WERI-Rb-1 (cell line): ENCODE measurements around the gene SNTA1.

ENCODE experiments used
- DNase-seq: peaks from one replicate; pipeline ENCODE4 v3.0.0-alpha.2; 2020
- H3K27ac ChIP-seq: fragments of 250-450 bp; sonication (Bioruptor Pico); 2 replicates; pipeline ENCODE4 v1.5.1; 2020; ENCODE audit warnings: mild to moderate bottlenecking, moderate library complexity
- H3K27me3 ChIP-seq: fragments of 250-450 bp; sonication (Bioruptor Pico); 2 replicates; pipeline ENCODE4 v1.5.1; 2021; ENCODE audit warnings: mild to moderate bottlenecking, low read depth, moderate library complexity; ENCODE audit not compliant: insufficient read depth, severe bottlenecking
- H3K36me3 ChIP-seq: fragments of 250-450 bp; sonication (Bioruptor Pico); 2 replicates; pipeline ENCODE4 v1.5.1; 2020; ENCODE audit warnings: mild to moderate bottlenecking, moderate library complexity
- H3K4me3 ChIP-seq: 2 replicates; pipeline ENCODE4 v1.5.1; 2011; ENCODE audit warnings: low read depth, mild to moderate bottlenecking, control low read depth, low read length
- H3K9me3 ChIP-seq: fragments of 250-450 bp; sonication (Bioruptor Pico); 2 replicates; pipeline ENCODE4 v1.5.1; 2021; ENCODE audit warnings: mild to moderate bottlenecking, moderate library complexity; ENCODE audit not compliant: severe bottlenecking
- TF ChIP-seq, protein P1 (sequence below): IDR thresholded peaks from 2 replicates; pipeline ENCODE4 v1.5.1; 2011; ENCODE audit warnings: low read depth, mild to moderate bottlenecking, control low read depth, inconsistent platforms, low read length

SNTA1 gene

GRCh38 chr20:33387177-33387576 lies 56.4 kb downstream of the SNTA1 start:
- no peaks in the 10 kb centered on the region for H3K9me3 ChIP-seq
- no peak overlapping the region for H3K27ac ChIP-seq
- TF ChIP-seq, protein P1, sequence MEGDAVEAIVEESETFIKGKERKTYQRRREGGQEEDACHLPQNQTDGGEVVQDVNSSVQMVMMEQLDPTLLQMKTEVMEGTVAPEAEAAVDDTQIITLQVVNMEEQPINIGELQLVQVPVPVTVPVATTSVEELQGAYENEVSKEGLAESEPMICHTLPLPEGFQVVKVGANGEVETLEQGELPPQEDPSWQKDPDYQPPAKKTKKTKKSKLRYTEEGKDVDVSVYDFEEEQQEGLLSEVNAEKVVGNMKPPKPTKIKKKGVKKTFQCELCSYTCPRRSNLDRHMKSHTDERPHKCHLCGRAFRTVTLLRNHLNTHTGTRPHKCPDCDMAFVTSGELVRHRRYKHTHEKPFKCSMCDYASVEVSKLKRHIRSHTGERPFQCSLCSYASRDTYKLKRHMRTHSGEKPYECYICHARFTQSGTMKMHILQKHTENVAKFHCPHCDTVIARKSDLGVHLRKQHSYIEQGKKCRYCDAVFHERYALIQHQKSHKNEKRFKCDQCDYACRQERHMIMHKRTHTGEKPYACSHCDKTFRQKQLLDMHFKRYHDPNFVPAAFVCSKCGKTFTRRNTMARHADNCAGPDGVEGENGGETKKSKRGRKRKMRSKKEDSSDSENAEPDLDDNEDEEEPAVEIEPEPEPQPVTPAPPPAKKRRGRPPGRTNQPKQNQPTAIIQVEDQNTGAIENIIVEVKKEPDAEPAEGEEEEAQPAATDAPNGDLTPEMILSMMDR: no peak
- H3K4me3 ChIP-seq: no peak overlapping the region
- no peak for DNase-seq
- peaks cover 57% of the 10 kb centered on the region for H3K36me3 ChIP-seq
- no peaks in the 10 kb centered on the region for H3K27me3 ChIP-seq

- Histone ChIP-seq H3K27ac (no peak overlapping the region), H3K27me3 (no peaks in the 10 kb centered on the region), H3K9me3 (no peaks in the 10 kb centered on the region), H3K36me3 (peaks cover 62% of the 10 kb centered on the region), H3K4me3 (no peak overlapping the region)
- TF ChIP-seq, protein P1: no peak
- DNase-seq: no peak
These were observed 56.9 kb downstream of the SNTA1 start for GRCh38 chr20:33386673-33387072.

DNA sequence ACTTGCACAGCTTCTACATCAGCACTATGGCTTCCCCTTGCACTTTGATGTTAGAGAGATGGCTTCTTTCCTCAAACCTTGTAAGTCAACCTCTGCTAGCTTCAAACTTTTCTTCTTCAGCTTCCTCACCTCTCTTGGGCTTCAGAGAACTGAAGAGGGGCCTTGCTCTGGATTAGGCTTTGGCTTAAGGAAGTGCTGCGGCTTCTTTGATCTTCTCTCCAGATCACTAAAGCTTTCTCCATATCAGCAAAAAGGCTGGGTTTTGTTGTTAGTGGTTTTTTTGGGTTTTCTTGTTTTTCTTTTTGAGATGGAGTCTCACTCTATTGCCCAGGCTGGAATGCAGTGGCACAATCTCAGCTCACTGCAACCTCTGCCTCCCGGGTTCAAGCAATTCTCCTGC lies 66.2 kb downstream of the SNTA1 start:
- H3K27ac ChIP-seq: no peak overlapping the region
- H3K4me3 ChIP-seq: no peak overlapping the region
- H3K27me3 ChIP-seq: no peaks in the 10 kb centered on the region
- no peak for DNase-seq
- no peaks in the 10 kb centered on the region for H3K9me3 ChIP-seq
- TF ChIP-seq, protein P1: no peak
- peaks cover 58% of the 10 kb centered on the region for H3K36me3 ChIP-seq

DNA sequence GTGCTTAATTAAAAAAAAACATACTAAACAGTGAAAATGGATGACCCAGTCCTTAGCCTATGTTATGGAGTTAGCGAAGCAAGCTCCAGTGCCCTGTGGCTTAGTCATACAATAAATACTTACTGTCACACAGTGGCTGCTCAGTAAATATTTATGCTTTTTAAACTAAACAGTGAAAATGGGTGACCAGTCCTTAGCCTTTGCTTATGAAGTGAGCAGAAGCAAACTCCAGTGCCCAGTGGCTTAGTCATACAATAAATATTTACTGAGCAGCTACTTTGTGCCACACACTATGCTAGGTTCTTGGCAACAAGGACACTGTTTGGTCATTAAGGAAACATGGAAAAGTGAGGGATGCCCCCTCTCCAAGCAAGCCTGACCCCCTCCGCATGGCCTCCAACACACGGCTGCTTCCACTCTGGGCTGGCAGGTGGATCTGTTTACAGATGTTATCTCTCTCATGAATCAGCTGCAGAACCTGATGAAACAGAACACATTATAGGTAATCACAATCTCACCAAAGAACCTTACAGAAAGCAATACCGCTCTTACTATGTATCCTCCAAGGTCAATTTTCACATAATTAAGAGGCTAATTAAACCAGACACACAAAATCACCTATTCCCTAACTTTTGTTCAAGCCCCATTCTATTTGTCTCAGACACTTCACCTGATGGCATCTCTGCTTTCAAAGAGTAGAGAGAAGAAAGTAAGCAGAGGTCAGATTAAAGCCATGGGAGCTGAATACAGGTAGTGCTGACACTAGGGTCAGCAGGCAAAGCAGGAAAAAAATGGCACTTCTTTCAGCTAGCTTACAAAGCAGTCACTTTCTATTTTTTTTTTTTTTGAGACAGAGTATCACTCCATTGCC lies 69.6 kb downstream of the SNTA1 start:
- DNase-seq: no peak
- H3K27ac ChIP-seq: no peak overlapping the region
- peaks cover 57% of the 10 kb centered on the region for H3K36me3 ChIP-seq
- H3K27me3 ChIP-seq: no peaks in the 10 kb centered on the region
- H3K9me3 ChIP-seq: no peaks in the 10 kb centered on the region
- TF ChIP-seq, protein P1: no peak
- no peak overlapping the region for H3K4me3 ChIP-seq

DNA sequence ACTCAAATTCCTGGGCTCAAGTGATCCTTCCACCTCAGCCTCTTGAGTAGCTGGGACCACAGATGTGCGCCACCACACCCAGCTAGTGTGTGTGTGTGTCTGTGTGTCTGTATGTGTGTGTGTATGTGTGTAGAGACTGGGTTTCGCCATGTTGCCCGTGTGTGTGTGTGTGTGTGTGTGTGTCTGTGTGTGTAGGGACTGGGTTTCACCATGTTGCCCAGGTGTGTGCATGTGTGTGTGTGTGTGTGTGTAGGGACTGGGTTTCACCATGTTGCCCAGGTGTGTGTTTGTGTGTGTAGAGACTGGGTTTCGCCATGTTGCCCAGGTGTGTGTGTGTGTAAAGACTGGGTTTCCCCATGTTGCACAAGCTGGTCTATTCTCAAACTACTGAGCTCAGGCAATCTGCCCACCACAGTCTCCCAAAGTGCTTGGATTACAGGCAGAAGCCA lies 70.5 kb downstream of the SNTA1 start:
- peaks cover 56% of the 10 kb centered on the region for H3K36me3 ChIP-seq

More for the DNA sequence above, 70.5 kb downstream of the SNTA1 start:
- TF ChIP-seq, protein P1: no peak
- DNase-seq: no peak
- H3K9me3 ChIP-seq: no peaks in the 10 kb centered on the region
- no peak overlapping the region for H3K4me3 ChIP-seq
- H3K27me3 ChIP-seq: no peaks in the 10 kb centered on the region
- H3K27ac ChIP-seq: no peak overlapping the region
